A673 (cell line): ENCODE measurements around the gene BRAT1.

ENCODE experiments used
- CTCF ChIP-seq: fragments of 300-800, 200-600 bp; sonication (generic); conservative IDR thresholded peaks from 2 replicates; pipeline ENCODE4 v1.5.1; 2017; ENCODE audit warnings: low read depth, mild to moderate bottlenecking, antibody characterized with exemption, low read length, moderate library complexity, mixed read lengths
- EZH2 ChIP-seq: fragments of 200-600 bp; sonication (generic); IDR thresholded peaks from 2 replicates; pipeline ENCODE4 v1.6.1; 2017; ENCODE audit warnings: borderline replicate concordance, low read depth, mild to moderate bottlenecking, mixed read lengths, antibody characterized with exemption, low read length; ENCODE audit not compliant: poor library complexity, severe bottlenecking

GRCh38 chr7:2540133-2540532 is 15.2 kb downstream of the BRAT1 start:
- TF ChIP-seq EZH2 (no peak), CTCF (no peak)
